ENCODE results near the gene UROD. TPM values are rescaled to one million over a fixed set of nuclear protein-coding genes. Genes with fewer than 3 reads are reported as not detected.

UROD gene
- total RNA-seq, 1 donor from 2014 or later = 96.1 TPM

DNA sequence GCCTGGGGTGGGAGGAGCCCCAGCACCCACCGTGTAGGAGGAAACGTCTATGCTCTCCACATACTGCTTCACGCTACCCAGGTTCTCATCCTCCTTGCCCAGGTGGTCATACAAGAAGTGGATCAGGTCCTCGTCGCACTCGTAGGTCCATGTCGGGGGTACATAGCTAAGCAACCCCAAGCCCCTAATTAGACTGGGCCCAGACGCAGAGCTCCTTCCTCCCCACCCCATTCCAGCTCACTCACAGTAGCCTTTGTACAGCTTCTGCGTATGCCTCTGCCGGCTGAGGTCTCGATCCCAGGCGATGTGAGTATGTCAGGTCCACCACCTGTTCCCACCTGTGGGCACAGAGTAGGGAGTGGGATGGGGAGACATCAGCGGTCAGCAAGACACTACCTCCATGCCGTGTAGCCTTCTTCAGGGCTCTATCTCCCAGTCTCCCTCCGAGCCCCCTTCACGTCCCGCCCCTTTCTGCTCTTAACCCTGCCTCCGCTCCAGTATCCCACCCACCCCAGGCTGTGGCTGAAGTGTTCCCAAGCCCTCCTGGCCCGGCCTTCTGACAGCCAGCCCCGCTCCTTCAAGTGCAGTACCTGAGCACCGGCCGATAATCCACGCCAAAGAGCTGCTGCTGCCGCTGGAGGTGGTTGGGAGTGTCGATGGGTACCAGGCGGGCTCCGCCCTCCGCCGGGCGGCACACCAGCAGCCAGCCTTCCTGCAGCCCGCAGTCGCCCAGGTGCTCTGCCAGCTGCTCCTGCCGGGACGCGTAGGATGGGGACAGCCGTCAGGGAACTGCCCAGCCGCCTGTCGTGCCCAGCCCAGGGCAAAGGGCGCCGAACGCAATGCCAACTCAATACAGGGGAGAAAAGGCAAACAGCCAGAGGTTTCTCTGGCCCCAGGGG, 1.8 kb upstream of the UROD start:
- Histone ChIP-seq H3K4me1 (ENCODE audit: insufficient read depth, low read length) (peaks cover 26% of the 10 kb centered on the region), H3K36me3 (ENCODE audit: insufficient read depth, low read length) (peaks cover 32% of the 10 kb centered on the region), H2AFZ (ENCODE audit: low read depth, low read length) (peak overlapping the region; percentile 92), H3K9ac (ENCODE audit: low read length) (peak overlapping the region; percentile 82), H3K4me3 (ENCODE audit: insufficient read depth, low read depth, low read length) (peak overlapping the region; percentile 70), H3K27ac (ENCODE audit: low read depth, low read length) (no peak overlapping the region), H3K4me2 (ENCODE audit: low read length) (peak overlapping the region; percentile 96), H4K20me1 (ENCODE audit: insufficient read depth, low read length) (peaks cover 33% of the 10 kb centered on the region), H3K9me3 (ENCODE audit: insufficient read depth, low read depth, low read length) (no peaks in the 10 kb centered on the region), H3K27me3 (ENCODE audit: insufficient read depth, low read length) (no peaks in the 10 kb centered on the region), H3K79me2 (ENCODE audit: insufficient read depth, low read length) (peaks cover 50% of the 10 kb centered on the region)
- H3K4me3 Mint-ChIP-seq (ENCODE audit: unreplicated experiment) = peak overlapping the region; percentile 89
- no peaks in the 10 kb centered on the region for H3K27me3 Mint-ChIP-seq (ENCODE audit: low read depth, unreplicated experiment)
- peaks cover 19% of the 10 kb centered on the region for H3K36me3 Mint-ChIP-seq (ENCODE audit: low read depth, unreplicated experiment)
- no peak overlapping the region for H3K27ac Mint-ChIP-seq (ENCODE audit: unreplicated experiment)
- TF ChIP-seq, protein P1, sequence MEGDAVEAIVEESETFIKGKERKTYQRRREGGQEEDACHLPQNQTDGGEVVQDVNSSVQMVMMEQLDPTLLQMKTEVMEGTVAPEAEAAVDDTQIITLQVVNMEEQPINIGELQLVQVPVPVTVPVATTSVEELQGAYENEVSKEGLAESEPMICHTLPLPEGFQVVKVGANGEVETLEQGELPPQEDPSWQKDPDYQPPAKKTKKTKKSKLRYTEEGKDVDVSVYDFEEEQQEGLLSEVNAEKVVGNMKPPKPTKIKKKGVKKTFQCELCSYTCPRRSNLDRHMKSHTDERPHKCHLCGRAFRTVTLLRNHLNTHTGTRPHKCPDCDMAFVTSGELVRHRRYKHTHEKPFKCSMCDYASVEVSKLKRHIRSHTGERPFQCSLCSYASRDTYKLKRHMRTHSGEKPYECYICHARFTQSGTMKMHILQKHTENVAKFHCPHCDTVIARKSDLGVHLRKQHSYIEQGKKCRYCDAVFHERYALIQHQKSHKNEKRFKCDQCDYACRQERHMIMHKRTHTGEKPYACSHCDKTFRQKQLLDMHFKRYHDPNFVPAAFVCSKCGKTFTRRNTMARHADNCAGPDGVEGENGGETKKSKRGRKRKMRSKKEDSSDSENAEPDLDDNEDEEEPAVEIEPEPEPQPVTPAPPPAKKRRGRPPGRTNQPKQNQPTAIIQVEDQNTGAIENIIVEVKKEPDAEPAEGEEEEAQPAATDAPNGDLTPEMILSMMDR (IDR thresholded peaks at IDR 0.05; ENCODE audit: insufficient read depth, low read depth, low read length) = no peak
- no peak for TF ChIP-seq EZH2 (IDR thresholded peaks at IDR 0.05; ENCODE audit: insufficient read depth, low read length)
- DNase-seq (ENCODE audit: low read depth) = no peak
- FAIRE-seq = no peak
- H3K4me1 Mint-ChIP-seq (ENCODE audit: low read depth, unreplicated experiment) = peaks cover 18% of the 10 kb centered on the region
- H3K9me3 Mint-ChIP-seq (ENCODE audit: unreplicated experiment) = peaks cover 2% of the 10 kb centered on the region

DNA sequence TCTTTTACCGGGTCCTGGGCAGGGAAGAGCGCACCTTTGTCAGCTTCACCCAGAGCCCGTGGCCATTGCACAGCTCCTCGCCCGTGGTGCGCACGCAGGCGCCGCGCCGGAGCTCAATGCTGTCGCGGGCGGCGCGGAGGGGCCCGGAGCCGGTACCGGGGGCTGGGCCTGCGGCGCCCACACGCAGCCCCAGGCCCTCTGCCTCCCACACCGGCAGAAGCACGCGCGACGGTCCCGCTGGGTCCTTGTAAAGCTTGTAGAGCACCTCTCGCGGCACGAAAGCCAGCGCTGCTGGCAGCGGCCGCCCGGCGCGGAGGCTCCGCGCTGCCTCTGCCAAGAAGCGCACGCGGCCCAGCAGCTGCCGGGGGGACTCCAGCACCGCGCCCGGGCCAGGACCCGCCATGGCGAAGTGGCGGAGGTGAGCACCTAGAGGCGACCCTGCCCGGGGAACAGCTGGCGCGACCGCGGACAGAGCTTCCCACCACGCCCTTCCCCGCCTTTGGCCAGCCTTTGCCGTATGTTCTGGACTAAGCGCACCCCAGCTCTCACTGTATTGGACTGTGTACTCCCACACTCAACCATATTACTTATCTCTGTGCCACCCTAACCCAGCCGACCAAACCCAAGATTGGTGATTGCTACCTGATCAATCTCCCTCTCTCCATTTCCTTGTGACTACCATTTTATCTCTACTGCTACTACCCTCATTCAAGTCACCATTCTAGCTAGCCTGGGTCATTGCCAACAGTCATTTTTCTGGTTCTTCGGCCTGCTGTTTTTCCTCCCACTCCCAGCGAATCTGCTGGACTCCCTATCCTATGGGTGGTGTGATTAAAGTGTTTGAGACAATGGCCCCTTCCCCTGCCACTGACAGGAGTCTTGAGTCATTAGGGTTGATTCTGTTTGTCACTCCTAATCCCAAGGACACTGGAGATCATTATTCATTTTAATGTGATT, 921 bp upstream of the UROD start, which contains the start of gene HECTD3:
HECTD3 (minus strand) TSS at position 470 of the 957 bp plus-strand sequence; CDS start at position 403, 67 bp downstream.
- Histone ChIP-seq H3K79me2 (ENCODE audit: insufficient read depth, low read length) (peaks cover 50% of the 10 kb centered on the region), H3K9ac (ENCODE audit: low read length) (peak within 1 kb of the TSS; percentile 83), H4K20me1 (ENCODE audit: insufficient read depth, low read length) (peaks cover 35% of the 10 kb centered on the region), H3K36me3 (ENCODE audit: insufficient read depth, low read length) (peaks cover 33% of the 10 kb centered on the region), H3K9me3 (ENCODE audit: insufficient read depth, low read depth, low read length) (no peaks in the 10 kb centered on the region), H2AFZ (ENCODE audit: low read depth, low read length) (peak within 1 kb of the TSS; percentile 92), H3K4me1 (ENCODE audit: insufficient read depth, low read length) (peaks cover 26% of the 10 kb centered on the region), H3K27me3 (ENCODE audit: insufficient read depth, low read length) (no peaks in the 10 kb centered on the region), H3K4me2 (ENCODE audit: low read length) (peak within 1 kb of the TSS; percentile 96), H3K4me3 (ENCODE audit: insufficient read depth, low read depth, low read length) (peak within 1 kb of the TSS; percentile 70), H3K27ac (ENCODE audit: low read depth, low read length) (peak within 1 kb of the TSS; percentile 55)
- H3K27ac Mint-ChIP-seq (ENCODE audit: unreplicated experiment) = peak within 1 kb of the TSS; percentile 88
- peaks cover 2% of the 10 kb centered on the region for H3K9me3 Mint-ChIP-seq (ENCODE audit: unreplicated experiment)
- FAIRE-seq (no peak), DNase-seq (ENCODE audit: low read depth) (peak; percentile 52)
- H3K36me3 Mint-ChIP-seq (ENCODE audit: low read depth, unreplicated experiment) = peaks cover 15% of the 10 kb centered on the region
- H3K4me3 Mint-ChIP-seq (ENCODE audit: unreplicated experiment) = peak within 1 kb of the TSS; percentile 89
- no peaks in the 10 kb centered on the region for H3K27me3 Mint-ChIP-seq (ENCODE audit: low read depth, unreplicated experiment)
- TF ChIP-seq, protein P1 (IDR thresholded peaks at IDR 0.05; ENCODE audit: insufficient read depth, low read depth, low read length) = no peak
- no peak for TF ChIP-seq EZH2 (IDR thresholded peaks at IDR 0.05; ENCODE audit: insufficient read depth, low read length)
- peaks cover 18% of the 10 kb centered on the region for H3K4me1 Mint-ChIP-seq (ENCODE audit: low read depth, unreplicated experiment)
